Measurements from ENCODE around the gene PBXIP1.
"Not testable (repeated sequence)": the region's sequence is repeated elsewhere in the genome, so short reads cannot be mapped to it uniquely, and the experiment has no call there.

PBXIP1 gene

DNA sequence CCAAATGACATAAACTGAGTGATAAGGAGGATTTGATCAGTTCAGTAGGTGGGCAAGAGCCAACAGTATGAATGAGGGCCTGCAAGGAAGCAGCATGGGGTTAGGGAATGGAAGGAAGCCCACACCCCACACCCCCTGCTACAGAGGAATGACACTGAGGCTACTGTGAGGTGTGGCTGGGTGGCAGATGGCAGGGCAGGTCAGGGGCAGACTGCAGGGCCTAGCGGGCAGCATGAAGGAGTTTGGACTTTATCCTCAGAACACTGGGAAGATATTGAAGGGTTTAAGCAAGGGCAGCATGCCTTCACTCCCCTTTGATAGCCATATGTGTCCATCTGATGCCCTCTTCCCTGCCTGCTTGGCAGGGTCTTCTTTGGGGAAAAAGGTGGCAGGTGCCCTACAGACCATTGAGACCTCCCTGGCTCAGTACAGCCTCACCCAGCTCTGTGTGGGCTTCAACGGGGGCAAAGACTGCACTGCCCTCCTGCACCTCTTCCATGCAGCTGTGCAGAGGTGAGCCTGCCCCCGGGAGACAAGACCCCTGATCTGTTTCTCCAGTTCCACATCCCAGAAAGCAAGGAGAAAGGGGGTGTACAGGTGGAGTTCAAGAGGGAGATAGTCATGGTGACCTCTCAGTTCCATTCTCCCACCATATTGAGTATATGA lies 33.4 kb upstream of the PBXIP1 start:
- no peak for DNase-seq (ENCODE audit: extremely low read depth, insufficient read length)
- peaks cover 24% of the 10 kb centered on the region for H3K36me3 ChIP-seq (ENCODE audit: control insufficient read depth, insufficient read depth, low read length)
- TF ChIP-seq, protein P1, sequence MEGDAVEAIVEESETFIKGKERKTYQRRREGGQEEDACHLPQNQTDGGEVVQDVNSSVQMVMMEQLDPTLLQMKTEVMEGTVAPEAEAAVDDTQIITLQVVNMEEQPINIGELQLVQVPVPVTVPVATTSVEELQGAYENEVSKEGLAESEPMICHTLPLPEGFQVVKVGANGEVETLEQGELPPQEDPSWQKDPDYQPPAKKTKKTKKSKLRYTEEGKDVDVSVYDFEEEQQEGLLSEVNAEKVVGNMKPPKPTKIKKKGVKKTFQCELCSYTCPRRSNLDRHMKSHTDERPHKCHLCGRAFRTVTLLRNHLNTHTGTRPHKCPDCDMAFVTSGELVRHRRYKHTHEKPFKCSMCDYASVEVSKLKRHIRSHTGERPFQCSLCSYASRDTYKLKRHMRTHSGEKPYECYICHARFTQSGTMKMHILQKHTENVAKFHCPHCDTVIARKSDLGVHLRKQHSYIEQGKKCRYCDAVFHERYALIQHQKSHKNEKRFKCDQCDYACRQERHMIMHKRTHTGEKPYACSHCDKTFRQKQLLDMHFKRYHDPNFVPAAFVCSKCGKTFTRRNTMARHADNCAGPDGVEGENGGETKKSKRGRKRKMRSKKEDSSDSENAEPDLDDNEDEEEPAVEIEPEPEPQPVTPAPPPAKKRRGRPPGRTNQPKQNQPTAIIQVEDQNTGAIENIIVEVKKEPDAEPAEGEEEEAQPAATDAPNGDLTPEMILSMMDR (IDR thresholded peaks at IDR 0.05; ENCODE audit: insufficient read depth, low read length, poor library complexity, severe bottlenecking), result no peak
- H3K4me3 ChIP-seq (replicated peaks; ENCODE audit: low read depth, low read length), result no peak overlapping the region
- H3K27me3 ChIP-seq (replicated peaks; ENCODE audit: control insufficient read depth, insufficient read depth, low read length), result no peaks in the 10 kb centered on the region

DNA sequence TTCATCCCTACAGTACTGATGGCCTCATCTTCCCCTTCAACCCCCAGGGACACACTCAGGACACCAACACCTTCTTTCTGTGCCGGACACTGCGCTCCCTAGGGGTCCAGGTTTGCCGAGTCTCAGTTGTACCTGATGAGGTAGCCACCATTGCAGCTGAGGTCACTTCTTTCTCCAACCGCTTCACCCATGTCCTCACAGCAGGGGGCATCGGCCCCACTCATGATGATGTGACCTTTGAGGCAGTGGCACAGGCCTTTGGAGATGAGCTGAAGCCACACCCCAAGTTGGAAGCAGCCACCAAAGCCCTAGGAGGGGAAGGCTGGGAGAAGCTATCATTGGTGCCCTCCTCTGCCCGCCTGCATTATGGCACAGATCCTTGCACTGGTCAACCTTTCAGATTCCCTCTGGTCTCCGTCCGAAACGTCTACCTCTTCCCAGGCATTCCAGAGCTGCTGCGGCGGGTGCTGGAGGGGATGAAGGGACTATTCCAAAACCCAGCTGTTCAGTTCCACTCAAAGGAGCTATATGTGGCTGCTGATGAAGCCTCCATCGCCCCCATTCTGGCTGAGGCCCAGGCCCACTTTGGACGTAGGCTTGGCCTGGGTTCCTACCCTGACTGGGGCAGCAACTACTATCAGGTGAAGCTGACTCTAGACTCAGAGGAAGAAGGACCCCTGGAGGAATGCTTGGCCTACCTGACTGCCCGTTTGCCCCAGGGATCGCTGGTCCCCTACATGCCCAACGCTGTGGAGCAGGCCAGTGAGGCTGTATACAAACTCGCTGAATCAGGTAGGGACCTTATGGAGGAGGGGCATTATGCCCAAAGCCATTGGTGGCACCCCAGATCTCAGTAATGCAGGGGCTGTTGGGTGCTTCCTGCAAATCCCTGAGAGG lies 32.4 kb upstream of the PBXIP1 start:
- no peak for DNase-seq (ENCODE audit: extremely low read depth, insufficient read length)
- peaks cover 24% of the 10 kb centered on the region for H3K36me3 ChIP-seq (ENCODE audit: control insufficient read depth, insufficient read depth, low read length)
- H3K27me3 ChIP-seq (replicated peaks; ENCODE audit: control insufficient read depth, insufficient read depth, low read length), result no peaks in the 10 kb centered on the region

DNA sequence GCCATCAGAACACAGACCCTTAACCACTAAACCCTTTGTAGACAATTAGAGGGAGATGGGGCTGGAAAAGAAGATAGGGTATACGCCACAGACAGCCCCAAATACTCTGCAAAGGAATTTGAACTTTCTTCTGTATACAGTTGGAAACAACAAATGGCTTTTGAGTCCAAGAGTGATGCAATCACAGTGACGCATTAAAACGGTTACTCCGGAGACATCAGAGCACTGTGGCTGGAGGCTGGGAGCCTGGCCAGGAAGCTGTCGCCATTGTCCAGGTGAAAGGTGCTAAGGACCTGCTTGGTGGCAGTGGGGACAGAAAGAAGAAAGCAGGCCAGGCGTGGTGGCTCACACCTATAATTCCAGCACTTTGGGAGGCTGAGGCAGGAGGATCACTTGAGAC lies 31.4 kb upstream of the PBXIP1 start:
- Histone ChIP-seq H3K27me3 (replicated peaks; ENCODE audit: control insufficient read depth, insufficient read depth, low read length) (no peaks in the 10 kb centered on the region), H3K4me3 (replicated peaks; ENCODE audit: low read depth, low read length) (no peak overlapping the region), H3K36me3 (ENCODE audit: control insufficient read depth, insufficient read depth, low read length) (peaks cover 22% of the 10 kb centered on the region)
- no peak for DNase-seq (ENCODE audit: extremely low read depth, insufficient read length)
- TF ChIP-seq, protein P1 (IDR thresholded peaks at IDR 0.05; ENCODE audit: insufficient read depth, low read length, poor library complexity, severe bottlenecking), result no peak

More for the DNA sequence above, 32.4 kb upstream of the PBXIP1 start:
- H3K4me3 ChIP-seq (replicated peaks; ENCODE audit: low read depth, low read length), result no peak overlapping the region
- TF ChIP-seq, protein P1 (IDR thresholded peaks at IDR 0.05; ENCODE audit: insufficient read depth, low read length, poor library complexity, severe bottlenecking), result no peak

GRCh38 chr1:154986736-154987135 lies 30.8 kb upstream of the PBXIP1 start:
- not testable (repeated sequence) for H3K4me3 ChIP-seq (replicated peaks; ENCODE audit: low read depth, low read length); DNase-seq (ENCODE audit: extremely low read depth, insufficient read length); H3K27me3 ChIP-seq (replicated peaks; ENCODE audit: control insufficient read depth, insufficient read depth, low read length)
- peaks cover 22% of the 10 kb centered on the region for H3K36me3 ChIP-seq (ENCODE audit: control insufficient read depth, insufficient read depth, low read length)

DNA sequence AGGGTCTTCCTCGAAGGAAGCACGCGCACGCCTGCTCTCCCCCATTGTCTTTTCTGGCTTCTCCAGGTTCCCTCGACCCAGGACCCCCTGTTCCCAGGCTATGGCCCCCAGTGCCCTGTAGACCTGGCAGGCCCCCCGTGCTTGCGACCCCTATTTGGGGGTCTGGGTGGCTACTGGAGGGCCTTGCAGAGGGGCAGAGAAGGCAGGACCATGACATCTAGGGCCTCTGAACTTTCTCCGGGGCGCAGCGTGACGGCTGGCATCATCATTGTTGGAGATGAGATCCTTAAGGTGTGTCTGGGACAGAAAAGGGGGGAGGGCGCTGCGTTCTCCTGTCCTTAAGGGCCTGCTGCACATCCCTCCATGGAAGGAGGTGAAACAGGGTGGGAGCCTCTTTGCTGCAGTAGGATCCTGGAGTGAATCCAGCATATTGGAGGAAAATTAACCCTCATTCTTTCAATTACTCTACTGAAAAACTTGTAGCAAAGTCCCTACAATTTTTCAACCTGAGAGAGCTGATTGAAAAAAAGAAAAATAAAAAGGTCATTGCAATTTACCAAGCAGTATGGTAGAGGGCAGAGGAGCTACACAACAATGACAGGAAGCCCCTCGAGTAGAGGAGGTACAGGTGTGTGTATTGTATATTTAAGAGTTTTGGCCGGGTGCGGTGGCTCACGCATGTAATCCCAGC lies 28.0 kb upstream of the PBXIP1 start:
- H3K36me3 ChIP-seq (ENCODE audit: control insufficient read depth, insufficient read depth, low read length), result peaks cover 9% of the 10 kb centered on the region
- TF ChIP-seq, protein P1 (IDR thresholded peaks at IDR 0.05; ENCODE audit: insufficient read depth, low read length, poor library complexity, severe bottlenecking), result no peak
- no peak for DNase-seq (ENCODE audit: extremely low read depth, insufficient read length)
- H3K4me3 ChIP-seq (replicated peaks; ENCODE audit: low read depth, low read length), result peak overlapping the region; percentile 70
- no peaks in the 10 kb centered on the region for H3K27me3 ChIP-seq (replicated peaks; ENCODE audit: control insufficient read depth, insufficient read depth, low read length)
